H4 (cell line): ENCODE data around the gene GALNTL6. TPM values are rescaled to one million over a fixed set of nuclear protein-coding genes. Genes with fewer than 3 reads are reported as not detected.
"Not testable (repeated sequence)": the region's sequence is repeated elsewhere in the genome, so short reads cannot be mapped to it uniquely, and the experiment has no call there.

Experiments used
- DNase-seq: peaks from one replicate; pipeline ENCODE4 v3.0.0-alpha.2; 2015; ENCODE audit warnings: low spot score
- total RNA-seq: library from RNA; depleted of rRNA; stranded (reverse); fragments of >200 nt; shearing (Covaris generic); gene quantifications from 2 replicates; pipeline ENCODE4 v1.2.3, GENCODE V29; 2014

GALNTL6 gene
- total RNA-seq, 1 experiment from 2014 or later = not detected

DNA sequence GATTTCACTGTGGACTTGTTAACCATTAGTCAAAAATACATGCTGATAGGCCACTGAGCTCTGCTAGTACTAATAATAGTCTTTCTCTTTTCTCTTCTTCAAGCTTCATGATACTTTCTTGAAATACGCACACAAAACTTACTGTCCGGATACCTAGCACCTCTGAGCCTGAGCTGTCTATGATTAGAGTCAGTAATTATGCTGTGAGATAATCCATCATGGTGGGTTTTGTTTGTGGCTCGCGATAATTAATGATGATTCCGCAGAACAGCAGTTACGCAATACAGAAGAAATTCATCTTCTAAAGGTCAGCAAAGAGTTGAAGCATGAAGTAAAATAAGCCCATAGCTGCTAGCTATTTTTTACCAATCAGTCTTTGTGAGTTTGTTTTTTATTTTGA lies 843.9 kb downstream of the GALNTL6 start:
- DNase-seq = no peak

DNA sequence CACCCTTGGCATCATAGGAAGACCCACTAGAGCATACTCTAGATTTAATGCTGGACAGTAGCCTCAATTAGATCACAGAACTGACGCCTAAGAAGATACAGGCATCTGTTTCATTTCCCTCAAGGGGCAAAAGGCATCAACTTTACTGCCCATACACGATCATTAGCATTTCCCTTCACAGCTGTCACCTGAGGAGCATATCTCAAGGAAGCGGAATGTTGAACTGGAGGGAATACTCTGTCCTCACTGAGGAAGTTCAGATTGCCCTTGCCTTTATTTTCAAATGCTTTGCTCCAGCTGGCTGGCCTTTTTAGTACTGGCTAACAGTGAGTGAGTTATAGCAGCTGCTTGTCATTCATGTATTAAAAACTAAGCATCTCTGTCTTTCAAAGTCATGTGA lies 847.0 kb downstream of the GALNTL6 start:
- no peak for DNase-seq

DNA sequence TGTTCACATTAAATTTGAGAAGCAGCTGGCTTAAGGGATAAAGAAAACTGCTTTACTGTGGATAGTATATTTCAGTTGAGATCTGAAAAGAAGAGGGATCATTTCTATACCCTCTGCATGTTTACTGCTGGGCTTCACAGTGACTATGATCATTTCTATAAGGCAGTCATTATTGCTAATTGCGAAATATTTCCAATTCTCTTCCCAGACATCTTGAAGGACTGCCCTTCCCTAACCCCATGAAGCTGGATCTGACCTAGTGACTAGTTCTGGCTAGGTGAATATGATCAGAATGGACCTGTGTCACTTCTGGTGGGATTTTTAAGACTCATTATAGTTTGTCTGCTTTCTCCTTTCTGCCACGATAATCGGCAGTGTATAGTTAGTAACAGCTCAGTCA lies 848.9 kb downstream of the GALNTL6 start:
- no peak for DNase-seq

DNA sequence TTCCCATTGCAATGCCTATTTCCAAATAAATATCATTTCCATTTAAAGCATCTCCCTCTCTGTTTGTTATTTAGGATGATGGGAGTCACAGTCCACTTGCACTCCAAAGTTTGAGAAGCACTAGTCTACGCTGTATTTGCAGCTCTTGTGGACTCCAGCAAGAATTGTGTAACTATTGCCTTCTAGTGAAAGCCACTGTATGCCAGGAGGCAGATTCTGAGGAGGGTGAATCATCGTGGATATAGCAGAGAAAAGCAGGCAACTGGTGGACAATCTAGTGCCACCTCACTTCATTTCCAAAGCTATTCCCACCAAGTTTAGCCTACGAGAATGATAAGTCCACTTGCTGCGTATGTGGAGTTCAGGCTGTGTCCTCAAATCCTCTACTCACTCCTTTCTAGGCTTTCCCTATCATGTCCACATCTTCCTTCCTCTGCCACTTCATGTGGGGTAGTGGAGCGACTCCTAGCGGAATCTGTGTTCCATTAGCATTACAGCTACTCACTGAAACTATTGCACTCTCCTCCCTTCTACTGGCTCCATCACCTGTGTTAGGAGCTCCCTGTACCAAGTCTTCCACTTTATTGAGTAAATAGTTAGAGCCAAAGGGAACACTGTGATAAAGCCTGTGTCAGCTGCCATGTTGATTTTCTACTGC lies 853.6 kb downstream of the GALNTL6 start:
- peak; percentile 28 for DNase-seq

DNA sequence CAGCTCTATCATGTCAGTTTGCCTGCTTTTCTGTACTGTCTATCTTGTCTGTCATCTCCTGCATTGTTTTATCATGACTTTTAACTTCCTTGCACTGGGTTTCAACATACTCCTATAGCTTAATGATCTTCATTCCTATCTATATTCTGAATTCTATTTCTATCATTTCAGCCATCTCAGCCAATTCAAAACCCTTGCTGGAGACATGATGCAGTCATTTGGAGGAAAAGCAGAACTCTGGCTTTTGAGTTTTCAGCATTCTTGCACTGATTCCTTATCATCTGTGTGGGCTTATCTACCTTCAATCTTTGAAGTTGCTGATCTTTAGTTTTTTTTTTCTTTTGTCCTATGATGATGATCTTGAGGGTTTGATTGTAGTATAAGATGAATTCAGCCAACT lies 861.6 kb downstream of the GALNTL6 start:
- DNase-seq = no peak

DNA sequence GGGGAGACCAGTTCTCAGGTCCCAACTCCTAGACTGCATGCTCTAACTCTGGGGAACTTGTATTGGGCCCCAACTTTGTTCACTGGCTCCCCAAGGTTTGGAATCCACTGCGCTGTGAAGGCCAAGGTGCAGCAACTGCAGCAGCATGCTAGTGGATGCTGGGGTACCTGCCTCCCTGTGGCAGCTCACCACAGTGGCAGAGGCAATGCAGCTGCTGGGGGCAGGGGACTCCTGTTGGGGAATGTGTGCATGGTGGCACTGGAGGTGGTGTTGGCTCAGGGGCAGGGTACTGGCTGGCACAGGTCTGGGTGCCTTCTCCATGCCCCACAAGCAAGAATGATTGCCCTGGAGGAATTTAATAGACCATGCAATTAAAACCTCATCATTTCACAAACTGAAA lies 862.0 kb downstream of the GALNTL6 start:
- no peak for DNase-seq

DNA sequence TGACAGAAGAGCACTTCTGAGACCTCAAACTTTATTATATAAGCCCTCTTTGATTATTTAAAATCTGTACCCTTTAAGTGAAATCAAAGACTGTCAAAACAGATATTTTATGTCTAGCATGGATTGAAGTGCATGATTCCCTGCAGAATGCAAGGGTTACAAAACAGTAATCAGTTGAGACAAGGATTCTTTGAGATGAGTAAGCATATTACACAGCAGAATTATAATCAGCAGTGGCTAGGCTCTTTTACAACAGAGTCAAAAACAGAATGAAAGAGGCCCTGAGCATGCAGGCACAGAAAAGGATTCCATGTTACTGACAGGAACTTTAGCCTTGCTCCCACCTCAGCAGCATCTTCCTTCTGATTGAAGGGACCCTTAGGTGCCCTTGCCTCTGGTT lies 867.5 kb downstream of the GALNTL6 start:
- no peak for DNase-seq

DNA sequence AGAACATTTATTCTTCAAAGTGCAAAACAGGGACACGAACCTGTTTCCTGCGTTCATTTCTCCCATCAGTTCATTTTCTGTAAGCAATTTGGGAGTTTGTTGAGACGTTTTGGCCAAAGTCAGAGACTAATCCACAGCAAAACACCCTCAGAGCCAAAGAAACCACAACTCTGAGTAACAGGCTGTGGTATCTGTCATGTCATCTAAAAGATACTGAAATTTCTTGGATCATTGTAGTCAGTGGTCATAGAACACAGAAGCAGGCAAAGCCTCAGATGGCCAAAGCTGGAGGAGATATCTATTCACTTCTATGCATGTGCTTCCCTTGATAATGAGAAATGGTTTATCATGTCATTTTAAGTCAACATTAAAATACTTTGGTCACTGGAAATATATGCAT lies 869.8 kb downstream of the GALNTL6 start:
- DNase-seq = peak; percentile 9

DNA sequence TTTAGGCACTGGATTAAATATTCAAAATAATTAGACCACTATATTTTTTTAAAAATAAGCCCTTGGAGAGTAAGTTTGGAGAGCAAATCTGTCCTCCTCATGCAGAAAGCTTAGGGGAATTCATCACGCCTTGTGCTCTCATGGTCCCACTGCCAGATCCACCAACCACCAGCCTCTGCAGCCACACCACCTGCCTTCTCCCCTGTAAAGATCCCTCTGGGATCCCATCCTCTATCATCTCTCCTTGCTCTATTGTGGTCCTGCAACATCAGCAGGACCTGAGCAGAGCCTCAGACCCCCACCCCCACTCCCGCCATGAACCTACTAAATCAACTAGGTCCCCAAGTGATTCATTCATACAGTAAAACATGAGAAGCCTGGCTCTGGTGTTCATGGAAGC lies 872.8 kb downstream of the GALNTL6 start:
- no peak for DNase-seq

DNA sequence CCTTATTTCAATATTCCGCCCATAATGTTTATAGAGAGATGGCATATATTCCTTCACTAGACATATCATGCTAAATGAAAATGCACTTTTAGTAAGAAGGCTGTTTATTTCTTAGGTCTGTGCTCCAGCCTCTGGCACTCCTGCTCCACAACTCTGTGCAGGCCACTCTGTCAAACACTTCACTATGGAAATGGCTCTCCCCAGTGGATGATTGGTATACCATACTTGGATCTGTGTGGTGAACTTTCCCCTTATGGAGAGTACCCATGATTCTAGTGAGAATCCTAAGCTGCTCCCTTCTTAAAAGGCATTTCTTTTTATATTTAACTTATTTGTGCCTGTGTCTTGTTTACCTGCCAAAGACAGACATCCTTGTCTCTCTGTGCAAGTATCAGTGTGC lies 875.3 kb downstream of the GALNTL6 start:
- DNase-seq = peak; percentile 10

DNA sequence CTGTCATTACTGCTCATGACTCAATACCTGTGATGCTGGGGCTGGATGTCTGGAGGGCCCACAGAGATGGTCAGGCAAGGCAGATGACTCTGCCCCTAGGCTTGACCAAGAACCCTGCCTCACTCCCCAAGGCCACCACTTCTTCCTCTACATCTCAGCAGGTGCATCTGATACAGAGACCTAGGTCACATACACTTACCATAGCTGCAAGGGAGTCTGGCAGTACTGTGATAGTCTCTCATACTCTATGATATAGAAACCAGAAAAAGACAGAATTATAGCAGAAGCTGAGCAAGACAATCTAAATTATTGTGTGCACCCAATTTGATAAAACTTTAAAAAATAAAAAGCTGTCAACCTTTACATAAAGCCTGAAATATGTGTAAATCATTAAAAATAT lies 878.3 kb downstream of the GALNTL6 start:
- no peak for DNase-seq

DNA sequence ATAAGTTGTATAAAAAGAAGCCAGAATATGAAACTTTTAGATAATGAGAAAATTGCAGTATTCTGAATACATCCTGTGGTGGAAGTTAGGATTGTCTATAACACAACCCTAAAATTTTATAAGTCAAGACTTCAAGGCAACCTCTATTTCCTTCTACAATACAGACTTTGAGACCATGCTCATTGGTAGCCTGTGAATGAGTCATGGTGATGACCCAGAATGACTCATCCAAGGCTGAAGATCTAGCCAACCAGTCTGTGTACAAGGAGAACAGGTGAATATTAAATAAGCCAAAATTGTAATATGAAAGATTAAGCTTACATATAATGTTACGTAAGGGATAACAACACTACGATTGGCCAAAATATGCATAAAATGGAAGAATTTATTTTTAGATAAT lies 879.5 kb downstream of the GALNTL6 start:
- no peak for DNase-seq

DNA sequence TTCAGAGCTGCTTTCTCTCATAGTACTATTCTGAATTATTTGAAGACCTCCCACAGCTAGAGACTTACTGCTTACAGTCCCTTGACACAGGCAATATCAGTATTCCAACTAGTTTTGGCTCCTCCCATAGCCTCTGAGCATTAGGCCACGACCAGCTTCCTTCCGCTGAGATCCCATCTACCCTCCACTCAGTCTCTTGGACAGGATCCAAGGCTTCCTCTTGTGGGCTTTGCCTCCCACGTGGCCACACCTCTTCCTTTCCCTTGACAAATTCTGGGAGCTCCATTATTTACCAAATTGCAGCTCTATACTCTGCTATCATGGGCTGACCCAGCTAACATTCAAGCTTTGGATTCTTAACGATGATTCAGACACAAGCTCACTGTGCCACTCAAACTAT lies 885.1 kb downstream of the GALNTL6 start:
- peak; percentile 31 for DNase-seq

DNA sequence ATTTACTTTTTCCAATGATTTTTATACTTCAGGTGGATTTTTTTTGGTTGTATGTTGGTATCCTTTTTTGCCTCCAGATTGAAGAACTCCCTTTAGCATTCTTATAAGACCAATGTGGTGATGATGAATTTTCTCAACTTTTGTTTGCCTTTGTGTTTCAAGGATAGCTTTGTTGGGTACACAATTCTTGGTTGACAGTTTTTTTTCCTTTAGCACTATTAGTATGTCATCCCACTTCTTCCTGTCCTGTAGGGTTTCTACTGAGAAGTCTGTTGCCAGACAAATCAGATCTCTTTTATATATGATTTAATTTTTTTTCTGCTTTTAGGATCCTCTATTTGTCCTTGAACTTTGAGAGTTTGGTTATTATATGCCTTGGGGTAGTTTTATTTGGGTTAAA lies 892.4 kb downstream of the GALNTL6 start:
- no peak for DNase-seq

DNA sequence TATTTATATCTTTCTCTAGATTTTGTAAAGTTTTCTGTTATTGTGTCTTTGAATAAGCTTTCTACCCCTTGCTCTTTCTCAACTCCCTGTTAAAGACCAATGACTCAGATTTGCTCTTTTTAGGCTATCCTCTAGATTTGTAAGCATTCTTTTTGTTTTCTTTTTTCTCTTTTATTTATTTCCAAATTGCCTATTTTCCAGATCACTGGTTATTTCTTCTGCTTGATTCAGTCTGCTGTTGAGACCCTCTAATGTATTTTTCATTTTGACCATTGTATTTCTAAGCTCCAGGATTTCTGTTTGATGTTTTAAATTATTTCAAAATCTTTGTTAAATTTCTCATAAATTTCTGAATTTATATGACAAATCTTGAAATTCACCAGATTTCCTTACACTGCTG lies 892.8 kb downstream of the GALNTL6 start:
- DNase-seq = no peak

DNA sequence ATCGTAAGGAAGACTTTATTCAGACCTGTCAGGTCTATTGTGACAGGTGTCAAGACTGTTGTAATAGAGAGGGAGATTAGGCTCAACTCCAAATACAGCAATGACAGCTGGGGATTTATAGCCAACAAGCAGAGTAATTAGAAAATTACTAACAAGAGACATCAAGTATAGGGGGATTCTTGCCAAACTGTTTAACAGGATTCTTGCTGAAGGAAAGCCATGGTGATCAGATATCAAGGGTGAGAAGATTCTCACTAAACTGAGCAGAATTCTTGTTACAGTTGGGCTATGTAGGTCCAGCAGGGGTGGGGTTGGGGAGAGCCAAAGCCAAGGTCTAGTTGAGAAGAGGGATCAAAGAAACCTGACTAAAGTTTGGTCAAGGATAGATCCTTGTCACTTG lies 894.4 kb downstream of the GALNTL6 start:
- no peak for DNase-seq

DNA sequence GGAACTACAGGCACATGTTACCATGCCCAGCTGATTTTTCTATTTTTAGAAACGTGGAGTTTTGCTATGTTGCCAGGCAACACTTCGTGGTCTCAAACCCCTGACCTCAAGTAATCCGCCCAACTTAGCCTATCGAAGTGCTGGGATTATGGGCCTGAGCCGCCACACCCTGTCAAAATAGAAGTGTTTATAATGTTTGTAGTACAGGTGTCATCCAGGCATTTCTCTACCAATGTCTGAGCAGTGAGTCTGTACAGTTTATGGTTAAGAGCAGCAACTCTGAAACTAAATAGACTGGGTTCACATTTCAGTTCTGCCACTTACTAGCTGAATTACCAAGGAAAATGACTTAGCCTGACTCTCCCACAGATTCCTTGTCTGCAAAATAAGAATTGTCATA lies 895.0 kb downstream of the GALNTL6 start:
- DNase-seq = no peak

DNA sequence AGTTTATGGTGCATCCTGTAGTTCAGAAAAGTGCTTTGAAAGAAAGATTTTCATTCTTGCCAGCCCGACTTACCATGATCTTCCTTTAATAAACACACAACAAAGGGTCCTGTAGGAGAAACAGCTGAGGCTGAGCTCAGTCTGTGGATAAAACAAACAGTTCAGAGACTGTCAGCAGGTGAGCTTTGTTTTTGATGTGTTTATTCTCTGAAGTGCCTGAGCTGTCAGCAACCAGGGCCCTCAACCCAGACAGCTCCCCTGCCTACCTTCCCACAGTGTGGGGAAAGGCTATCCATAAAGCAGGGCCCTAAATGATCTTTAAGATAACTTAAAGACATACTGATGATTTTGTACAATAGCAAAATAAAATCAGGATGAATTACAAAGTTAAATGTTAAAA lies 896.2 kb downstream of the GALNTL6 start:
- no peak for DNase-seq

DNA sequence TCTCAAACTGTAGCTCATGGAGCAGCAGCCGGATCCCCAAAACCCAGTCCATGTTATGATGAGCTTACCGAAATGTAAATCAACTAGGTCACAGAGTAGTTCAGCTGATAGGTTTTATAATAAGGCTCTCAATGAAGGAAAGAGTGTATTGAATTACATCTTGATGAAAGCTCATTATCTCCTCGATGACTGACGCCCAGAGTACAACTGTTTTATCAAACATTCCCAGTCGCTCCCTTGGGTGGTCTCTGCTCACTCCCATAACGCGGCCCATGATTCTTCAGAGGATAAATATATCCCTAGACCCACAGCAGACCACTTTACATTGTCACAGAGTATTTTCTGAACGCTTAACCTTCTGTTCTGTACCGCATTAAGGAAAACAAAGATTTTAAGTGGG lies 903.1 kb downstream of the GALNTL6 start:
- no peak for DNase-seq

DNA sequence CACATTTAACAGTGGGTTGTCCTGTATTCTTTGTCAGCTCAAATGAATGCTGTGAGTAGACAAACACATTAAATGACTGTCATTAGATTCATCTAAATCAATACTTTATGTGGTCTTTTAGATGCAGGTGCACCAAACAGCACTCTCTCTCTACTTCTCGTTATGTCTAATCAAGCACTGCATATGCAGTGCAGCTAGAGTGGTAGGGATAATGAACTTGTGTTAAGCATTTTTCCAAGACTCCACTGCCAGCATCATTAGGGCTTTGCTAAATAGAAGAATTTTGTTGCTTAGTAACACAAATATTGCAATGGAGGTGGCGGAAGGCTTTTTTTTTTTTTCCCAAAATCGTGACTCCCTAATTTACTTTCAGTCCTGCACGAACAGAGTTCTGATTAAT lies 908.5 kb downstream of the GALNTL6 start:
- no peak for DNase-seq

DNA sequence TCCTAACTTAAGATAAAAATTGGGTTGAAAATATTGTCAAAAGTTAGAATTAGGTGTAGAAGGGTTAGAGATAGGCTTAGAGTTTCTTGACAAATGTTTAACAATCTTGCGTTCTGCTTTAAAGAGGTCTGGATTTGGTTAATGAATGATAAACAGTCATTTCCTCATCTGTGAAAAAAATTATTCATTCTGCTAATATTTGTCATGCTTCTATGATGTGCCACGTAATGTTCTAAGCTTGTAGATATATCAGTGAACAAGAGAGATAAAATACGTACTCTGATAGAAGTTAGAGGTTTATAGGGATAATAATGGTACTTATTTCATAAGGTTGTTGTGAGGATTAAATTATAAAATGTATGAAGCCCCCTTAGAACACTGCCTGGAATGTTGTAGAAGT lies 912.4 kb downstream of the GALNTL6 start:
- no peak for DNase-seq

DNA sequence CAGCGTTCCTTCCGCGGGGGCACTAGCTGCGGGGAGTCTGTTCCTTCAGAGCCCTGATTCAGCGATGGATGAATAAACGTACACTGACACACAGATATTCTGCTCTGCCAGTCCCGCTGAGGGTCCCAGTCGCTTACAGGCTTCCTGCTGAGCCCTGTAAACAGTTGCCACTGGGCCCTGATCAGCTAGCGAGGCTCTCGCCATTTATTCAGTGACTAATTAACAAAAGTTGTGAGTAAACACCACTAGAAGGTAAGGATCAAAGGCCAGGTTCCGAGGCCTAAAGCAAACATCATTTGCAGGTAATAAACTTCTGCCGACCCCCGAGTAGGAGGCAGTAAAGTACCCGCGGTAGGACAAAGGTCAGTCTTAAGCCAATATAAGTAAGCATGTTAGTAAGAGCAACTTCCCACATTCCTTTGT lies 912.8 kb downstream of the GALNTL6 start:
- no peak for DNase-seq

DNA sequence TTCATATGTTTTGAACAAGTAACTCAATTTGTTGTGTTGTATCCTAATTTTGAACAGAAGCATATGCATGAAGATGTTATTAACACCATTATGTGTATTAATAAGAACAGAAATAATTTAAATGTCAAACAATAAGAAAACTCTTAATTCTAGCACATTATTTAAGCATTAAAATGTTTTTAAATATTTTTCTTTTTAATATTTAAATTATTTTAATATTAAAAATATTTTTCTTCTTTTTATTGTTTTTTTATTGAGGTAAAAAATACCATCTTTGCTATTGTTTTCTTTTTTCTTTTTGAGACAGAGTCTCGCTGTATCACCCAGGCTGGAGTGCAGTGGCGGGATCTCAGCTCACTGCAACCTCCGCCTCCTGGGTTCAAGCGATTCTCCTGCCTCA lies 914.4 kb downstream of the GALNTL6 start:
- no peak for DNase-seq

DNA sequence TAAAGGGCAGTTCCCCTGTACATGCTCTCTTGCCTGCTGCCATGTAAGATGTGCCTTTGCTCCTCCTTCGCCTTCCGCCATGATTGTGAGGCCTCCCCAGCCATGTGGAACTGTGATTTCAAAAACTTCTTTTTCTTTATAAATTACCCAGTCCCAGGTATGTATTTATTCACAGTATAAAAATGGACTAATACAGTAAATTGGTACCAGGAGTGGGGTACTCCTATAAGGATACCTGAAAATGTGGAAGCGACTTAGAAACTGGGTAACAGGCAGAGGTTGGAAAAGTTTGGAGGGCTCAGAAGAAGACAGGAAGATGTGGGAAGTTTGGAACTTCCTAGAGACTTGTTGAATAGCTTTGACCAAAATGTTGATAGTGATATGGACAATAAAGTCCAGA lies 920.4 kb downstream of the GALNTL6 start:
- DNase-seq = not testable (repeated sequence)

DNA sequence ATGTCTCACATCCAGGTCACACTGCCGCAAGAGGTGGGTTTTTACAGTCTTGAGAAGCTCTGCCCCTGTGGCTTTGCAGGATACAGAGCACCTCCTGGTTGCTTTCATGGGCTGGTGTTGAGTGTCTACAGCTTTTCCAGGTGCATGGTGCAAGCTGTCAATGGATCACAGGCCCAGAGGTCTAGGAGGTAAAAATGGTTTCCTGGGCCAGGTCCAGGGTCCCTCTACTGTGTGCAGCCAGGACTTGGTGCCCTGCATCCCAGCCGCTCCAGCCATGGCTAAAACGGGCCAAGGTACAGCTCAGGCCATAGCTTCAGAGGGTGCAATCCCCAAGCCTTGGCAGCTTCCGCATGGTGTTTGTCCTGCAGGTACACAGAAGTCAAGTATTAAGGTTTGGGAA lies 921.4 kb downstream of the GALNTL6 start:
- DNase-seq = no peak
